HG03558 (cell line): Measurements from ENCODE around the gene CABP1.
"Not testable (repeated sequence)": the region's sequence is repeated elsewhere in the genome, so short reads cannot be mapped to it uniquely, and the experiment has no call there.

ENCODE experiments used
- ATAC-seq: cut with Tn5 transposase; IDR thresholded peaks from one replicate; pipeline ENCODE4 v1.9.1; 2021; ENCODE audit warnings: moderate number of reproducible peaks; ENCODE audit not compliant: unreplicated experiment; ENCODE audit errors: extremely low read depth

The CABP1 gene

GRCh38 chr12:120639771-120640721 is at the start of gene CABP1:
CABP1 (plus strand) TSS chr12:120640626; CDS start chr12:120640686, 60 bp downstream.
- no peak for ATAC-seq

DNA sequence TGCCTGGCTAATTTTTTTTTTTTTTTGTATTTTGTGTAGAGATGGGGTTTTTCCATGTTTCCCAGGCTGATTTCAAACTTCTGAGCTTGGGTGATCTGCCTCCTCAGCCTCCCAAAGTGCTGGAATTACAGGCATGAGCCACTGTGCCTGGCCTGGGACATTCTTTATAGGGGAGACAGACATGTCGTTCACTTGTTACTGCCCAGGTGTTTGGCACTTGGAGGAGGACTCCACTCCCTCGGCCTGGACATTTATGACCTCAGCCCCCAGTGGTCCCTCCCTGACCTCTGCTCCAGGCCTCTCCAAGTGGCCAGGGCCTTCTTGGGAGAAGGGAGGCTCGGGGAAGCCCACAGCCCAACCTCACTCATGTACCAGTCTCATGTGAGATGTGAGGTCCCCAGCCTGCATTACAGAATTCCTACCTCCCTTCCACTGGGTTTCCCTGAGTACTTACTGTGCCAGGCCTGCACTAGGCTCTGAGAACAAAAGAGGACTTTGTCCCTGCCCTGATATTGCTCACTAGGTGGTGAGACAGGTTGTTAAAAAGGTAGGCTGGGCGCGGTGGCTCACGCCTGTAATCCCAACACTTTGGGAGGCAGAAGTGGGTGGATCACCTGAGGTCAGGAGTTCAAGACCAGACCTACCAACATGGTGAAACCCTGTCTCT is 49.6 kb upstream of the CABP1 start:
- no peak for ATAC-seq

DNA sequence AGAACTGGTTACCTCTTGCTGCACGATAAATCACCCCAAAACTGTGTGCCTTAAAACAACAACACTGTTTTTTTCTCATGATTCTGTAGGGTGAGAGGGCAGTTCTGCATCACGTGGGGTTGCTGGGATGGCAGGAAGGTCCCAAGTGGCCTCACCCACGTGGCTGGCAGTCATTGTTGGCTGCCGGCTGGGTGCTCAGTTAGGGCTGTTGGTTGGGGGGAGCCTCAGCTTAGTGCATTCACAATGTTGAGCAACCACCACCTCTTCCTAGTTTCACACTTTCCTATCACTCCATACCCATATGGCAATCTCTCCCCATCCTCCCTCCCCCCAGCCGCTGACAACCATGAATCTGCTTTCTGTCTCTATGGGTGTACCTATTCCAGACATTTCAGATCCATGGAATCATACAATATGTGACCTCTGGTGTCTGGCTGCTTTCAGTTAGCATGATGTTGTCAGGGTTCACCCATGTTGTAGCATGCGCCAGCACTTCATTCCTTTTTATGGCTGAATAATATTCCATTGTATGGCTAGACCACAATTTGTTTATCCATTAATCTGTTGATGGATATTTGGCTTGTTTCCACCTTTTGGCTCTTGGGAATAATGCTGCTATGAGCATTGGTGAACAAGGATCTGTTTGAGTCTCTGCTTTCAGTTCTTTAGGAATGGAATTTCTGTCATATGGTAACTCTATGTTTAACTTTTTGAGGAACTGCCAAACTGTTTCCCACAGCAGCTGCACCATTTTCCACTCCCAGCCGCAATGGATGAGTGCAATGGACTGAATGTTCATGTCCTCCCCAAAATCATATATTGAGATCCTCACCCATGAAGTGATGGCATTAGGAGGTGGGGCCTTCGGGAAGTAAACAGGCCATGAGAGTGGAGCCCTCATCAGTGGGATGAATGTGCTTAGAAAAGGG is 48.0 kb upstream of the CABP1 start:
- ATAC-seq: no peak

DNA sequence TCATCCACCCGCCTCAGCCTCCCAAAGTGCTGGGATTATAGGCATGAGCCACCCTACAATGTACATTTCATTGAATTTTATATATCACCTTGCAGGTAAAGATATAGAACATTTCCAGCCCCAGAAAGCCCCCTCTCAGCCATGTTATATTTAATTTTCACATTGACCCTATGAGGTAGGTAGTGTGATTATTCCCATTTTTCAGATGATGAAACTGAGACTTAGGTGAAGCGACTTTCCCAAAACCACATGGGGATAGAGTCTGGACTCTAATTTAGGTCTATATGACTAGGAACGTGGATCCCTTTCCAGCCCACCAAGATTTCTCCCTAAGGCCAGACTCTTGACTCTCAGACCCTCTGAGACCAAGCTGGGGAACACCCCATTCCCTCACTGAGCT is 43.5 kb upstream of the CABP1 start:
- ATAC-seq: no peak

GRCh38 chr12:120597861-120598260 is 42.6 kb upstream of the CABP1 start:
- ATAC-seq: no peak

DNA sequence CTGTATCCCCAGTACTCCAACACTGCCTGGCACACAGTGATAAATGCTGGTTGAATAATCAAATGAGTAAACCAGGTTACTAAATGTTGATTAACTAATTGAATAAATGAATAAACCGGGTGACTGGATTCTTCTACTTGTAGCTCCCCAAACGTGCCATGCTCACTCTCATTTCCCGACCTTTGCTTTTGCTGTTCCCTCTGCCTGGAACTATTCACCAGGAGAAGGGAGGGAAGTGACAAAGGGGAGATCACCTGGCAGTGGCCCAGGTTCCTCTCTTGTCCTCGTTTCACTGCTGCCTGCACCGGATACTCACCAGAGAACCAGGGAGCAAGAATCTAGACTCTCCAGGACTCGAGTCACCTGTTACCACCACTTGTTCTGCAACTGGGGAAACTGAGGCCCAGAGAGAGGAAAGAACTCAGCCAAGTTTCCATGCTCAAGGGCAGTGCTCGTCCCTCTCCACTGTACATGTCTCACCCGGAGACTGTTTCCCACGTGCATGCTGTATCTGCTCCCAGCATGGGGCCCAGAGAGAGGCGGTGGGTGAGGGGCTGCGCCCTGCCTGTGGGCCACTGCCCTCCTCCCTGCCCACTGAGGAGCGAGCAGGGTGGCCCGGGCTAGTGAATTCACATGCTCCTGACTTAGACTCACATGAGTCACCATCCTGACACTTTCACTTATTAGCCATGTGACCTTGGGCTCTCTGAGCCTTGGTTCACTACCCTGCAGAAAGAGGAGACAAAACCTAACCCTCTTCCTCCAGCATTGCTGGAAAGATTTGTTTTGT is 41.6 kb upstream of the CABP1 start:
- ATAC-seq: no peak

- ATAC-seq: no peak
Observed at GRCh38 chr12:120599672-120600552, 40.5 kb upstream of the CABP1 start.

GRCh38 chr12:120602416-120602815 is 38.0 kb upstream of the CABP1 start:
- ATAC-seq: not testable (repeated sequence)

- ATAC-seq: no peak
Observed at GRCh38 chr12:120610560-120610959, 29.9 kb upstream of the CABP1 start.

GRCh38 chr12:120611534-120611933 is 28.9 kb upstream of the CABP1 start:
- not testable (repeated sequence) for ATAC-seq

DNA sequence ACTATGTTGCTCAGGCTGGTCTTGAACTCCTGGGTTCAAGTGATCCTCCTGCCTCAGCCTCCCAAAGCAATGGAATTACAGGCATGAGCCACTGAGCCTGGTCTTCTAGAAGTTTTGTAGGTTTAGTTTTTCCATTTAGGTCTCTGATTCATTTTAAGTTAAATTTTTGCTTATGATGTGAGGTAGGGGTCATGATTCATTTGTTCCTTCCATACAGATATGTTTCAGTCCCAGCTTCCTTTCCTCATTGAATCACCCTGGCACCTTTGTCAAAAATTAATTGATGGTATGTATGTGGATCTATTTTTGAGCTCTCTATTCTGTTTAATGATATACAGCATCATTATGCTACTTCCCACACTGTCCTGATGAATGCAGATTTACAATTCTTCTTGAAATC is 25.6 kb upstream of the CABP1 start:
- no peak for ATAC-seq

- ATAC-seq: not testable (repeated sequence)
Observed at GRCh38 chr12:120617193-120617592, 23.2 kb upstream of the CABP1 start.

- not testable (repeated sequence) for ATAC-seq
Observed at GRCh38 chr12:120617767-120618166, 22.7 kb upstream of the CABP1 start.

DNA sequence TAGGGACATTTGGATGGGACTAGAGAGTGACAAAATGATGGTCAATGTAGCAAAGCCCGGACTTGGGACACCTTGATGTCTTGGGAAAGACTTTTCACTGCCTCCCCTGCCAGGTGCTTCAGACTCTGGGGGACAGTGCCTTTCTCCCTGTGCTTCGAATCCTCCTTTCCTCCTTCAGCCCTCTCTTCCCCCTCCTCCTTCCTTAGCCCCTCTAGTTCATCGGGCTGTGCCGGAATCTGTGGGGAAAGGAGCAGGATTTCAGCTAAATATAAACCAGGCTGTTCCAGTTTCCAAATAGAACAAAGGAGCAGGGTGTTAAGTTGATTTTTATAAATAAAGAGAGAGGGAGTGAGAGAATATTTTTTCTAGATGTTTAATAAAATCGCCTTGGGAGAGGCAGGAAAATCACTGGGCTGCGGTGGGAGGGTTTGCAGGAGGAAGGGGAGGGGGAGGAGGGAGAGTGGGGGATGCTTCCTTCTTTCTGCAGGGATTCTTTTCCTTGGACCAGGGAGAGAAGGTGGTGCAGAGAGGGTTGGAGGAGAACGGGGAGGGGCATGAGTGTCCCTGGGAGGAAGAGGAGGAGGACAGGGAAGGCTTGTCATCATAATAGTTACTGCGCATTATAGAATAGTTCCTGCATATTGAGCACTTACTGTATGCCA is 21.3 kb upstream of the CABP1 start:
- ATAC-seq: no peak

DNA sequence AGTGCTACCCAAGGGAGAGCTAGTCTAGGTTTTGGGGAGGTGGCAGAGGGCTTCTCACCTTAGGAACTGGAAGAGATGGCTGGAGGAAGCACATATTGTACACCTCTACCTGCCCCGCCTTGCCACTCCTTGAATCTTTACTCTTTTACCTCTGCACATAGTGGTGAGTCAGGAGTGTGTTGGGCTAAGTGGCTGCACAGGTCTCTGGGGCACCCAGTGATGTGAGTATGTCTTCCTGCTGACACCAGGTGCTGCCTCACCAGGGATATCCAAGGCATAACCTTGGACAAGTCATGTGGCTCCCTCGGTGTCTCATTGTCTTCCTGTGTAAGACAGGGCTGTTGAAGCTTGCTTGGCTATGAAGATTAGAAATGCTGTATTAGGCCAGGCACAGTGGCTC is 19.8 kb upstream of the CABP1 start:
- no peak for ATAC-seq

DNA sequence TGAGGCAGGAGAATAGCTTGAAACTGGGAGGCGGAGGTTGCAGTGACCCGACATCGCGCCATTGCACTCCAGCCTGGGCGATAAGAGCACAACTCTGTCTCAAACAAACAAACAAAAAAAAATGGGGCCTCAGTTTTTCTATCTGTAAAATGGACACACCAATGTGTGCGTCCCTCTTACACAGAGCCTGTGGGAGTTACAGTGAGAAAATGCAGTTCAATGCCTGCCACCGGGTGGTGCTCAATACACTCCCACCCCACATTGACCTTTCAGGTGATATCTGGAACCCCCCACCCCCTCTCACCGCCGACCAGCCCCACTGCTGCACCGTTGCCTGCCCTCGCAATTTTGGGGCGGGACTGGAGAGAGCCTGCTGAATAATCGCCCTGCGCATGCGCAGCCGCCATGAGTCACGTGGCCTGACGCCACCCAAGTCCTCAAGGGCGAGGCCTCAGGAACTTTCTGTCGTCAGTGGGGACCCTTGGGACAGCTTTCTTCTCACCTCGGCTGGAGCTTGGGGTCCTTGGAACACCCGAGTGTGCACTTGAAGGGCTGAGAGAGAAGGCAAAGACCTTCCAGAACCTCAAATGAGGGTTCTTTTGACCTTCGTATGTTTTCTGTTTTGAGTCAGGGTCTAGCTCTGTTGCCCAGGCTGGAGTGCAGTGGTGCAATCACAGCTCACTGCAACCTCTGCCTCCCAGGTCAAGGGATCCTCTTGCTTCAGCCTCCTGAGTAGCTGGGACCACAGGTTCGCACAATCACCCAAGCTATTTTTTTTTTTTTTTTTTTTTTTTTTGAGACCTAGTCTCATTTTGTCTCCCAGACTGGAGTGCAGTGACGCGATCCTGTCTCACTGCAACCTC is 14.6 kb upstream of the CABP1 start:
- ATAC-seq: no peak

GRCh38 chr12:120628919-120629318 is 11.5 kb upstream of the CABP1 start:
- no peak for ATAC-seq
